H9 (cell line): ENCODE results near the gene CRYGS. TPM values are rescaled to one million over a fixed set of nuclear protein-coding genes. Genes with fewer than 3 reads are reported as not detected.

Experiments
- DNase-seq: peaks from one replicate; pipeline ENCODE4 v3.0.0-alpha.2; 2017
- H2AFZ ChIP-seq: one replicate; pipeline ENCODE4 v1.6.1; 2013; ENCODE audit warnings: mild to moderate bottlenecking, low read length, control low read depth, moderate library complexity
- H2AK5ac ChIP-seq: 2 replicates; pipeline ENCODE4 v1.6.1; 2013; ENCODE audit warnings: low read length, control low read depth, mixed read lengths; ENCODE audit not compliant: insufficient read length
- H2BK120ac ChIP-seq: one replicate; pipeline ENCODE4 v1.6.1; 2013; ENCODE audit warnings: low read depth, mild to moderate bottlenecking, low read length, control low read depth, inconsistent platforms; ENCODE audit not compliant: poor library complexity, severe bottlenecking
- H2BK12ac ChIP-seq: 2 replicates; pipeline ENCODE4 v1.6.1; 2013; ENCODE audit warnings: low read length, control low read depth, mixed read lengths, low read depth; ENCODE audit not compliant: insufficient read length
- H2BK15ac ChIP-seq: 2 replicates; pipeline ENCODE4 v1.6.1; 2013; ENCODE audit warnings: low read depth, low read length, control low read depth
- H2BK20ac ChIP-seq: one replicate; pipeline ENCODE4 v1.6.1; 2013; ENCODE audit warnings: low read depth, mild to moderate bottlenecking, low read length, control low read depth, inconsistent platforms; ENCODE audit not compliant: poor library complexity, severe bottlenecking
- H2BK5ac ChIP-seq: 2 replicates; pipeline ENCODE4 v1.6.1; 2013; ENCODE audit warnings: low read length, control low read depth, mixed read lengths; ENCODE audit not compliant: insufficient read length
- H3K14ac ChIP-seq: 2 replicates; pipeline ENCODE4 v1.6.1; 2013; ENCODE audit warnings: low read length, control low read depth; ENCODE audit not compliant: insufficient read depth
- H3K18ac ChIP-seq: 2 replicates; pipeline ENCODE4 v1.6.1; 2013; ENCODE audit warnings: low read depth, mild to moderate bottlenecking, mixed read lengths, low read length, control low read depth; ENCODE audit not compliant: insufficient read length
- H3K23ac ChIP-seq: 2 replicates; pipeline ENCODE4 v1.6.1; 2013; ENCODE audit warnings: low read length, control low read depth, mixed read lengths, low read depth; ENCODE audit not compliant: insufficient read length
- H3K23me2 ChIP-seq: 2 replicates; pipeline ENCODE4 v1.6.1; 2013; ENCODE audit warnings: low read depth, mild to moderate bottlenecking, mixed read lengths, low read length, control low read depth; ENCODE audit not compliant: insufficient read length, poor library complexity, severe bottlenecking
- H3K27ac ChIP-seq: 2 replicates; pipeline ENCODE4 v1.5.1; 2013; ENCODE audit warnings: low read length, control low read depth, mixed read lengths, low read depth; ENCODE audit not compliant: insufficient read length
- H3K27me3 ChIP-seq: 2 replicates; pipeline ENCODE4 v1.6.1; 2013; ENCODE audit warnings: low read length, control low read depth, inconsistent platforms; ENCODE audit not compliant: insufficient read depth
- H3K4ac ChIP-seq: 2 replicates; pipeline ENCODE4 v1.6.1; 2013; ENCODE audit warnings: low read depth, mild to moderate bottlenecking, control low read depth, inconsistent platforms, low read length, moderate library complexity
- H3K4me1 ChIP-seq: 2 replicates; pipeline ENCODE4 v1.6.1; 2013; ENCODE audit warnings: low read length, control low read depth, inconsistent platforms; ENCODE audit not compliant: insufficient read depth
- H3K4me2 ChIP-seq: 2 replicates; pipeline ENCODE4 v1.6.1; 2013; ENCODE audit warnings: low read length, control low read depth, mixed read lengths; ENCODE audit not compliant: insufficient read length, insufficient read depth
- H3K56ac ChIP-seq: 2 replicates; pipeline ENCODE4 v1.6.1; 2013; ENCODE audit warnings: low read depth, mild to moderate bottlenecking, mixed read lengths, low read length, control low read depth; ENCODE audit not compliant: insufficient read length
- H3K79me1 ChIP-seq: 2 replicates; pipeline ENCODE4 v1.6.1; 2013; ENCODE audit warnings: low read depth, mild to moderate bottlenecking, moderate library complexity, low read length, control low read depth, inconsistent platforms; ENCODE audit not compliant: insufficient read depth, poor library complexity, severe bottlenecking
- H3K79me2 ChIP-seq: 2 replicates; pipeline ENCODE4 v1.6.1; 2013; ENCODE audit warnings: low read length, control low read depth, inconsistent platforms; ENCODE audit not compliant: insufficient read depth
- H3K9ac ChIP-seq: 2 replicates; pipeline ENCODE4 v1.6.1; 2013; ENCODE audit warnings: low read length, control low read depth, mixed read lengths; ENCODE audit not compliant: insufficient read length; ENCODE audit errors: extremely low read depth
- H3K9me3 ChIP-seq: one replicate; pipeline ENCODE4 v1.6.1; 2013; ENCODE audit warnings: low read depth, low read length, inconsistent platforms; ENCODE audit not compliant: control insufficient read depth
- H3T11ph ChIP-seq: one replicate; pipeline ENCODE4 v1.6.1; 2013; ENCODE audit warnings: mild to moderate bottlenecking, low read length, control low read depth, inconsistent platforms
- H4K20me1 ChIP-seq: one replicate; pipeline ENCODE4 v1.6.1; 2013; ENCODE audit not compliant: control insufficient read depth, insufficient read length, insufficient read depth
- H4K5ac ChIP-seq: 2 replicates; pipeline ENCODE4 v1.6.1; 2013; ENCODE audit warnings: low read depth, mild to moderate bottlenecking, mixed read lengths, low read length, control low read depth; ENCODE audit not compliant: insufficient read length
- H4K8ac ChIP-seq: replicated peaks from 2 replicates; pipeline ENCODE4 v1.6.1; 2013; ENCODE audit warnings: low read length, control low read depth, mixed read lengths, low read depth; ENCODE audit not compliant: insufficient read length
- H4K91ac ChIP-seq: 2 replicates; pipeline ENCODE4 v1.6.1; 2013; ENCODE audit warnings: low read depth, mild to moderate bottlenecking, moderate library complexity, mixed read lengths, low read length, control low read depth; ENCODE audit not compliant: insufficient read length
- H3K27ac Mint-ChIP-seq, 3 experiments: 2 replicates in 2 of 3; 3 replicates in 1 of 3; pipeline ENCODE4 v1.8.0; 2020 to 2021; ENCODE audit warnings: mixed read lengths in 3 of 3, mild to moderate bottlenecking in 1 of 3, moderate library complexity in 1 of 3
- H3K27me3 Mint-ChIP-seq: 2 replicates; pipeline ENCODE4 v1.8.0; 2021; ENCODE audit warnings: low read depth, mild to moderate bottlenecking, moderate library complexity, mixed read lengths
- H3K36me3 Mint-ChIP-seq, 3 experiments: 2 replicates in 2 of 3; 3 replicates in 1 of 3; pipeline ENCODE4 v1.8.0; 2020 to 2021; ENCODE audit warnings: low read depth in 3 of 3, mixed read lengths in 3 of 3; ENCODE audit not compliant: insufficient read depth in 1 of 3
- H3K4me1 Mint-ChIP-seq, 2 experiments: 2 replicates each; pipeline ENCODE4 v1.8.0; 2020; ENCODE audit warnings: mixed read lengths in 2 of 2
- H3K4me3 Mint-ChIP-seq, 2 experiments: 2 replicates in 1 of 2; 3 replicates in 1 of 2; pipeline ENCODE4 v1.8.0; 2020 to 2021; ENCODE audit warnings: mild to moderate bottlenecking in 2 of 2, mixed read lengths in 2 of 2, moderate library complexity in 1 of 2
- H3K9me3 Mint-ChIP-seq, 2 experiments: 2 replicates in 1 of 2; 3 replicates in 1 of 2; pipeline ENCODE4 v1.8.0; 2020; ENCODE audit warnings: mild to moderate bottlenecking in 2 of 2, mixed read lengths in 2 of 2, moderate library complexity in 1 of 2
- CTCF ChIP-seq: fragments of 200-600 bp; sonication (generic); conservative IDR thresholded peaks from 3 replicates; pipeline ENCODE4 v1.8.0; 2021; ENCODE audit warnings: antibody characterized with exemption, mild to moderate bottlenecking
- WGBS: extraction: QIAGEN DNeasy Blood & Tissue Kit; methylation state at CpG from one replicate; pipeline ENCODE4 v1.1.7; 2013; ENCODE audit warnings: missing lambda C conversion rate, low lambda C conversion rate, mixed read lengths; ENCODE audit not compliant: insufficient read length; ENCODE audit errors: extremely low coverage; 5-methylcytosine and 5-hydroxymethylcytosine counted together
- long read RNA-seq: library from polyadenylated mRNA; unstranded; transcript quantifications from one replicate; pipeline ENCODE4 v2.0.0, GENCODE V29; 2020
- total RNA-seq: library from RNA; stranded (reverse); gene quantifications from 2 replicates; pipeline ENCODE4 v1.2.1, GENCODE V29; 2021

Gene CRYGS
- 0.83 and 1.0 TPM in 2 replicates for total RNA-seq
- long read RNA-seq = 0 reads

- H2BK120ac ChIP-seq = no peak within 1 kb of the TSS
- no peak within 1 kb of the TSS for H3K18ac ChIP-seq
- H2BK12ac ChIP-seq = no peak within 1 kb of the TSS
- Mint-ChIP-seq H3K27me3 (no peaks in the 10 kb centered on the region), H3K4me3 (no peak within 1 kb of the TSS), H3K9me3 (no peaks in the 10 kb centered on the region), H3K4me1 (peaks cover 4 to 5% of the 10 kb centered on the region in 2 experiments; a peak in 3 of 4 replicates), H3K27ac (no peak within 1 kb of the TSS), H3K36me3 (peaks cover 0 to 8% (median 5%) of the 10 kb centered on the region in 3 experiments; a peak in 5 of 7 replicates)
- H3K79me2 ChIP-seq = no peaks in the 10 kb centered on the region
- H3T11ph ChIP-seq = no peak within 1 kb of the TSS
- no peak within 1 kb of the TSS for H3K56ac ChIP-seq
- H3K27ac ChIP-seq = no peak within 1 kb of the TSS
- H3K14ac ChIP-seq = no peak within 1 kb of the TSS
- no peaks in the 10 kb centered on the region for H3K27me3 ChIP-seq
- no peak within 1 kb of the TSS for H2BK20ac ChIP-seq
- H4K8ac ChIP-seq = no peak within 1 kb of the TSS
- no peaks in the 10 kb centered on the region for H3K79me1 ChIP-seq
- H4K91ac ChIP-seq = no peak within 1 kb of the TSS
- no peak for TF ChIP-seq CTCF
- H3K23ac ChIP-seq = no peak within 1 kb of the TSS
- no peak within 1 kb of the TSS for H4K5ac ChIP-seq
- H2BK15ac ChIP-seq = no peak within 1 kb of the TSS
- no peak for DNase-seq
- H3K4ac ChIP-seq = no peak within 1 kb of the TSS
- H4K20me1 ChIP-seq = no peaks in the 10 kb centered on the region
- H3K9me3 ChIP-seq = no peaks in the 10 kb centered on the region
- no peak within 1 kb of the TSS for H2BK5ac ChIP-seq
- H2AK5ac ChIP-seq = no peak within 1 kb of the TSS
- no peak within 1 kb of the TSS for H3K9ac ChIP-seq
- no peaks in the 10 kb centered on the region for H3K23me2 ChIP-seq
- H3K4me1 ChIP-seq = no peaks in the 10 kb centered on the region
- no CpG with 5 or more reads among the region's 2 CpGs for WGBS
- H3K4me2 ChIP-seq = no peak within 1 kb of the TSS
- H2AFZ ChIP-seq = no peak within 1 kb of the TSS
These were observed at the start of gene CRYGS for GRCh38 chr3:186544281-186544680. Gene CRYGS, minus strand, starts transcription at chr3:186544380. Its CDS starts 54 bp downstream, at chr3:186544326.
